NCI-H2227 (cell line): ENCODE data around the gene BRD2.

Experiments
- DNase-seq: peaks from one replicate; lab custom pipeline; 2025; ENCODE audit not compliant: unreplicated experiment; lab: John Stamatoyannopoulos, UW

The BRD2 gene

GRCh38 chr6:32971242-32971580 lies 2.8 kb downstream of the BRD2 start:
- no peak for DNase-seq

GRCh38 chr6:32971581-32972352 lies 3.4 kb downstream of the BRD2 start:
- peak; percentile 100 for DNase-seq

- peak; percentile 56 for DNase-seq
Measured at GRCh38 chr6:32972353-32973143, 4.2 kb downstream of the BRD2 start.

- DNase-seq, result peak; percentile 77
Measured at GRCh38 chr6:32973144-32974015, 5.0 kb downstream of the BRD2 start.

- DNase-seq, result peak; percentile 30
Measured at GRCh38 chr6:32974016-32974333, 5.6 kb downstream of the BRD2 start.

- DNase-seq, result no peak
Measured at GRCh38 chr6:32974541-32975308, 6.3 kb downstream of the BRD2 start.

- no peak for DNase-seq
Measured at GRCh38 chr6:32975886-32976285, 7.5 kb downstream of the BRD2 start.

- no peak for DNase-seq
Measured at GRCh38 chr6:32976334-32977069, 8.1 kb downstream of the BRD2 start.

GRCh38 chr6:32977272-32977952 lies 9.0 kb downstream of the BRD2 start:
- no peak for DNase-seq

- no peak for DNase-seq
Measured at GRCh38 chr6:32977953-32978324, 9.5 kb downstream of the BRD2 start.

- DNase-seq, result no peak
Measured at GRCh38 chr6:32979720-32980487, 11.5 kb downstream of the BRD2 start.

- no peak for DNase-seq
Measured at GRCh38 chr6:32980488-32981038, 12.2 kb downstream of the BRD2 start.

- no peak for DNase-seq
Measured at GRCh38 chr6:32982084-32982701, 13.8 kb downstream of the BRD2 start.

- DNase-seq, result no peak
Measured at GRCh38 chr6:32982702-32983492, 14.5 kb downstream of the BRD2 start.

GRCh38 chr6:32983493-32983848 lies 15.1 kb downstream of the BRD2 start:
- no peak for DNase-seq

- no peak for DNase-seq
Measured at GRCh38 chr6:32983964-32984621, 15.7 kb downstream of the BRD2 start.
